GM04503 (cell line): Measurements from ENCODE around the gene PTPN1.
"Not testable (repeated sequence)": the region's sequence is repeated elsewhere in the genome, so short reads cannot be mapped to it uniquely, and the experiment has no call there.

Experiments used
- DNase-seq: peaks from one replicate; pipeline ENCODE4 v3.0.0-alpha.2; 2012; ENCODE audit warnings: low read depth

PTPN1 gene

GRCh38 chr20:50609438-50609989, 99.3 kb downstream of the PTPN1 start:
- DNase-seq = no peak

GRCh38 chr20:50610212-50610718, 100.1 kb downstream of the PTPN1 start:
- DNase-seq = no peak

GRCh38 chr20:50611128-50611810, 101.1 kb downstream of the PTPN1 start:
- no peak for DNase-seq

- DNase-seq = no peak
Observed at GRCh38 chr20:50613438-50614169, 103.4 kb downstream of the PTPN1 start.

GRCh38 chr20:50615407-50615806, 105.2 kb downstream of the PTPN1 start:
- no peak for DNase-seq

GRCh38 chr20:50617022-50617421, 106.8 kb downstream of the PTPN1 start:
- no peak for DNase-seq

GRCh38 chr20:50618537-50618936, 108.4 kb downstream of the PTPN1 start:
- no peak for DNase-seq

GRCh38 chr20:50620459-50620858, 110.3 kb downstream of the PTPN1 start:
- DNase-seq = not testable (repeated sequence)

GRCh38 chr20:50621068-50621665, 111.0 kb downstream of the PTPN1 start:
- no peak for DNase-seq

- DNase-seq = no peak
Observed at GRCh38 chr20:50624351-50625016, 114.3 kb downstream of the PTPN1 start.

GRCh38 chr20:50625986-50626677, 115.9 kb downstream of the PTPN1 start:
- DNase-seq = no peak

GRCh38 chr20:50627747-50628146, 117.6 kb downstream of the PTPN1 start:
- no peak for DNase-seq

GRCh38 chr20:50628332-50628731, 118.1 kb downstream of the PTPN1 start:
- DNase-seq = no peak

- DNase-seq = no peak
Observed at GRCh38 chr20:50628853-50629669, 118.9 kb downstream of the PTPN1 start.

- no peak for DNase-seq
Observed at GRCh38 chr20:50629670-50630045, 119.5 kb downstream of the PTPN1 start.

- no peak for DNase-seq
Observed at GRCh38 chr20:50630578-50631263, 120.5 kb downstream of the PTPN1 start.

- no peak for DNase-seq
Observed at GRCh38 chr20:50632236-50632635, 122.1 kb downstream of the PTPN1 start.

- no peak for DNase-seq
Observed at GRCh38 chr20:50632701-50633100, 122.5 kb downstream of the PTPN1 start.

- DNase-seq = no peak
Observed at GRCh38 chr20:50633361-50633760, 123.2 kb downstream of the PTPN1 start.

- no peak for DNase-seq
Observed at GRCh38 chr20:50634191-50634590, 124.0 kb downstream of the PTPN1 start.
